B cell (primary cell): Measurements from ENCODE around the gene METAP1D. TPM values are rescaled to one million over a fixed set of nuclear protein-coding genes. Genes with fewer than 3 reads are reported as not detected.

Source experiments
- ATAC-seq: fragments of 200-7000 bp; cut with Tn5 transposase; one replicate; pipeline ENCODE4 v1.10.0; 2021; ENCODE audit warnings: low read depth, mild to moderate bottlenecking, moderate number of reproducible peaks, moderate library complexity
- CTCF ChIA-PET: fragments of 350-600 bp; sonication (Branson Sonifier 250); formaldehyde crosslinking; loops from one replicate; lab custom pipeline; 2021; ENCODE audit warnings: antibody characterized with exemption, inconsistent platforms; lab: Charles Lee
- POLR2A ChIA-PET: fragments of 350-600 bp; sonication (Branson Sonifier 250); formaldehyde crosslinking; loops from one replicate; lab custom pipeline; 2021; ENCODE audit warnings: antibody characterized with exemption; lab: Charles Lee
- DNase-seq: peaks from one replicate; pipeline ENCODE4 v3.0.0; 2013
- H2AFZ ChIP-seq: 2 replicates; pipeline ENCODE4 v1.6.1; 2012; ENCODE audit warnings: mild to moderate bottlenecking, low read depth, low read length; ENCODE audit not compliant: insufficient read depth, poor library complexity, severe bottlenecking
- H3K27ac ChIP-seq, 2 donors: 1 replicate in 1 of 2; 2 replicates in 1 of 2; pipeline ENCODE4 v1.5.1; 2012 to 2013; ENCODE audit warnings: low read length in 2 of 2, mild to moderate bottlenecking in 2 of 2, moderate library complexity in 1 of 2
- H3K27me3 ChIP-seq, 4 experiments: fragments of 200-600 bp in 1 of 4; sonication (generic) in 1 of 4; replicated peaks in 1 of 4; 1 replicate in 2 of 4; 2 replicates in 2 of 4; pipeline versions ENCODE4 v1.6.1 to v1.7.0; 2013 to 2016; ENCODE audit warnings: low read length in 3 of 4, mild to moderate bottlenecking in 2 of 4, mixed read lengths in 1 of 4, moderate library complexity in 1 of 4; ENCODE audit not compliant: insufficient read depth in 4 of 4, control insufficient read depth in 3 of 4; ENCODE audit errors: control extremely low read depth in 1 of 4
- H3K36me3 ChIP-seq, 2 experiments: replicated peaks in 1 of 2; 1 replicate in 1 of 2; 2 replicates in 1 of 2; pipeline versions ENCODE4 v1.6.1 to v1.7.1; 2013; ENCODE audit warnings: low read length in 1 of 2; ENCODE audit not compliant: insufficient read depth in 2 of 2, control insufficient read depth in 1 of 2; ENCODE audit errors: control extremely low read depth in 1 of 2, extremely low read depth in 1 of 2
- H3K4me1 ChIP-seq, 2 donors: fragments of 200-600 bp in 1 of 2; sonication (generic) in 1 of 2; 1 replicate in 1 of 2; 2 replicates in 1 of 2; pipeline versions ENCODE4 v1.5.1 to v1.6.1; 2013 to 2017; ENCODE audit warnings: low read length in 2 of 2; ENCODE audit not compliant: control insufficient read depth in 2 of 2, insufficient read depth in 2 of 2
- H3K4me2 ChIP-seq: replicated peaks from 2 replicates; pipeline ENCODE3; 2012; ENCODE audit warnings: mild to moderate bottlenecking, low read depth, low read length; ENCODE audit not compliant: poor library complexity, severe bottlenecking
- H3K4me3 ChIP-seq, 5 experiments: fragments of 200-600 bp in 1 of 5; sonication (generic) in 1 of 5; 1 replicate in 3 of 5; 2 replicates in 2 of 5; pipeline versions ENCODE4 v1.5.1 to v1.7.0; 2011 to 2016; ENCODE audit warnings: low read length in 4 of 5, mild to moderate bottlenecking in 4 of 5, low read depth in 2 of 5, control low read depth in 1 of 5, moderate library complexity in 1 of 5; ENCODE audit not compliant: insufficient read depth in 1 of 5; ENCODE audit errors: control extremely low read depth in 1 of 5, extremely low read depth in 1 of 5
- H3K79me2 ChIP-seq: fragments of 200-600 bp; sonication (generic); one replicate; pipeline ENCODE4 v1.6.0; 2016; ENCODE audit warnings: low read length; ENCODE audit not compliant: control insufficient read depth, insufficient read depth
- H3K9ac ChIP-seq: fragments of 200-600 bp; sonication (generic); 2 replicates; pipeline ENCODE4 v1.6.1; 2017; ENCODE audit warnings: mild to moderate bottlenecking, low read length, moderate library complexity
- H3K9me3 ChIP-seq, 3 donors: one replicate each; pipeline versions ENCODE4 v1.6.1 to v1.7.1; 2013; ENCODE audit warnings: low read length in 2 of 3; ENCODE audit not compliant: control insufficient read depth in 2 of 3, insufficient read depth in 1 of 3; ENCODE audit errors: control extremely low read depth in 1 of 3
- H4K20me1 ChIP-seq: 2 replicates; pipeline ENCODE4 v1.6.0; 2012; ENCODE audit warnings: mild to moderate bottlenecking, low read length; ENCODE audit not compliant: insufficient read depth, control insufficient read depth, poor library complexity, severe bottlenecking
- H3K27ac Mint-ChIP-seq: one replicate; pipeline ENCODE4 v1.8.0; 2021; ENCODE audit warnings: mixed read lengths
- H3K27me3 Mint-ChIP-seq: one replicate; pipeline ENCODE4 v1.8.0; 2021; ENCODE audit warnings: mixed read lengths
- H3K4me1 Mint-ChIP-seq: one replicate; pipeline ENCODE4 v1.8.0; 2021; ENCODE audit warnings: mixed read lengths
- H3K4me3 Mint-ChIP-seq: one replicate; pipeline ENCODE4 v1.8.0; 2021; ENCODE audit warnings: mixed read lengths
- H3K9me3 Mint-ChIP-seq: one replicate; pipeline ENCODE4 v1.8.0; 2022; ENCODE audit warnings: mixed read lengths; ENCODE audit not compliant: insufficient read depth
- CTCF ChIP-seq: fragments of 200-600 bp; IDR thresholded peaks from one replicate; pipeline ENCODE4 v1.8.0; 2022; ENCODE audit warnings: antibody characterized with exemption, mild to moderate bottlenecking
- EZH2 ChIP-seq: IDR thresholded peaks from 2 replicates; pipeline ENCODE4 v1.6.1; 2012; ENCODE audit warnings: borderline replicate concordance, low read depth, mild to moderate bottlenecking, moderate library complexity, low read length; ENCODE audit not compliant: insufficient read depth, poor library complexity, severe bottlenecking
- WGBS: methylation state at CpG from one replicate; pipeline ENCODE4 v1.1.5; 2013; ENCODE audit warnings: missing lambda C conversion rate; ENCODE audit not compliant: insufficient coverage; 5-methylcytosine and 5-hydroxymethylcytosine counted together
- intact Hi-C: fragments of 100-400 bp; cut with micrococcal nuclease; formaldehyde crosslinking; loops from one replicate; pipeline ENCODE4 v1.10.0; 2022
- polyA plus RNA-seq: library from polyadenylated mRNA; depleted of rRNA; stranded (reverse); fragments of >200 nt; gene quantifications from 2 replicates; pipeline ENCODE4 v1.2.3, GENCODE V29; 2012
- total RNA-seq, 2 donors: library from RNA; stranded (reverse); fragments of 120-200 nt in 1 of 2; gene quantifications; 1 replicate in 1 of 2; 2 replicates in 1 of 2; pipeline versions ENCODE4 v1.2.3 to v1.2.4, GENCODE V29; 2013 to 2022

Gene METAP1D
- total and polyA plus RNA-seq, 2 donors (not counting 1 experiment from before 2014, with no cell fraction given), result 7.8 to 8.9 TPM

DNA sequence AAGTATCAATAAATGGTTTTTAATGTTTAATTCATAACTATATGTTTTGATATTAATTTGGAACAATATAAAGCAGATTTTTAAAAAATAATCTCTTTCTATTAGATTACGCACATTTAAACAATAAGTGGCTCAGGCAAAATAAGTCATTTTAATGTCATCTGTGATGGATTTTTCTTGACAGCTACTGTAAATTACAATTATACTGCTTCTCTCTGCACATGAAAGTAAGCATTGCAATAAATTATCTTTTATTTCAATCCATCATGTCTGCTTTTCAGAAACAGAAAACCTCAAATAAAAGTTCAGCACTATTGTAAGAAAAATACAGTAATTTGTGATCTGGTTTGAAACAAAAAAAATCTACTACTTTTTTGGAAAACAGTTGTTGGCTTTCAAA is 74.5 kb downstream of the METAP1D start:
- Mint-ChIP-seq H3K4me1 (no peaks in the 10 kb centered on the region), H3K9me3 (no peaks in the 10 kb centered on the region), H3K4me3 (no peak overlapping the region), H3K27ac (no peak overlapping the region), H3K27me3 (peaks cover 11% of the 10 kb centered on the region)
- TF ChIP-seq EZH2, result no peak
- no peak for TF ChIP-seq CTCF
- ChIA-PET POLR2A (no interaction called here), CTCF (no interaction called here)
- H4K20me1 ChIP-seq, result no peaks in the 10 kb centered on the region
- intact Hi-C loops, result no loop called here
- H3K9ac ChIP-seq, result no peak overlapping the region
- no peak overlapping the region for H2AFZ ChIP-seq
- H3K79me2 ChIP-seq, result no peaks in the 10 kb centered on the region
- H3K27ac ChIP-seq, result no peak overlapping the region
- H3K9me3 ChIP-seq, result peaks cover 0 to 6% (median 0%) of the 10 kb centered on the region in 3 donors
- DNase-seq, result no peak
- no peaks in the 10 kb centered on the region for H3K4me1 ChIP-seq
- no peaks in the 10 kb centered on the region for H3K36me3 ChIP-seq
- H3K27me3 ChIP-seq, result peaks cover 0 to 10% (median 5%) of the 10 kb centered on the region in 4 experiments
- WGBS, result no CpG with 5 or more reads among the region's 1 CpG
- H3K4me2 ChIP-seq, result no peak overlapping the region
- ATAC-seq, result no peak
- H3K4me3 ChIP-seq, result no peak overlapping the region

GRCh38 chr2:172079416-172079815 is 79.7 kb downstream of the METAP1D start:
- no peak overlapping the region for H3K4me3 ChIP-seq
- no peaks in the 10 kb centered on the region for H3K9me3 Mint-ChIP-seq
- intact Hi-C loops, result loop anchor here (5.0 kb wide), 1 partner anchor 33 kb away; no protein-coding TSS in a partner anchor
- H3K4me1 ChIP-seq, result peaks cover 29 to 43% of the 10 kb centered on the region in 2 donors
- H3K27me3 ChIP-seq, result peaks cover 0 to 58% (median 54%) of the 10 kb centered on the region in 4 experiments
- no peaks in the 10 kb centered on the region for H3K79me2 ChIP-seq
- no peaks in the 10 kb centered on the region for H3K36me3 ChIP-seq
- H4K20me1 ChIP-seq, result peaks cover 6% of the 10 kb centered on the region
- ATAC-seq (no peak), DNase-seq (no peak)
- no peak overlapping the region for H3K27ac Mint-ChIP-seq
- no peak overlapping the region for H3K4me2 ChIP-seq
- ChIA-PET CTCF (no interaction called here), POLR2A (no interaction called here)
- H3K9ac ChIP-seq, result no peak overlapping the region
- TF ChIP-seq CTCF (no peak), EZH2 (no peak)
- H3K9me3 ChIP-seq, result peaks cover 0 to 53% (median 30%) of the 10 kb centered on the region in 3 donors
- no CpG with 5 or more reads among the region's 5 CpGs for WGBS
- H3K27me3 Mint-ChIP-seq, result peaks cover 53% of the 10 kb centered on the region
- no peak overlapping the region for H2AFZ ChIP-seq
- no peak overlapping the region for H3K4me3 Mint-ChIP-seq
- peaks cover 15% of the 10 kb centered on the region for H3K4me1 Mint-ChIP-seq
- no peak overlapping the region for H3K27ac ChIP-seq
